Cardiac fibroblast (primary cell): ENCODE results near the gene AHRR.

Experiments
- DNase-seq, 2 donors: peaks; one replicate each; pipeline versions ENCODE4 v3.0.0 to v3.0.0-alpha.2; 2010; ENCODE audit warnings: low read depth in 2 of 2
- H3K4me3 ChIP-seq, 2 donors: replicated peaks in 1 of 2; 1 replicate in 1 of 2; 2 replicates in 1 of 2; pipeline ENCODE4 v1.5.1; 2011; ENCODE audit warnings: low read depth in 2 of 2, low read length in 2 of 2, mild to moderate bottlenecking in 2 of 2, moderate library complexity in 1 of 2
- TF ChIP-seq, protein P1 (sequence below): IDR thresholded peaks from one replicate; pipeline ENCODE4 v1.5.1; 2011; ENCODE audit warnings: low read depth, mild to moderate bottlenecking, low read length, inconsistent platforms

The AHRR gene

DNA sequence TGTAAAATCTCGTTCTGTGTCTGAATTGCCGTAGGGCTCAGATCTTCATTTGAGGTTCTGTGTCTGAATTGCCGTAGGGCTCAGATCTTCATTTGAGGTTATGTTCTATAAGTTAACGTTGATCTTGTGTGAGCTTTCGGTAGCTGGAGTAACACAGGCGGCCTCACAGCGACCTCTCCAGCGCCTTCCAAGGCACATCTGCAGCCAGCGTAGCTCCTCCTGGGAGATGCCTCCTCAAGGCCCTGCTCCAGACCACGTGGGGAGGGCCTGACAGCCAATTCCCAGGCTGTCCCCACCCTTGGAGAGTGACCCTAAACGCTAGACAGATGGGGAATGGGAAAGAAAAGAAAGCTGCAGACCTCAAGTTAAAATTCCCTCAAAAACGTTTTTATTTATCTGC, 8.7 kb upstream of the AHRR start:
- no peak overlapping the region for H3K4me3 ChIP-seq
- DNase-seq: no peak
- TF ChIP-seq, protein P1, sequence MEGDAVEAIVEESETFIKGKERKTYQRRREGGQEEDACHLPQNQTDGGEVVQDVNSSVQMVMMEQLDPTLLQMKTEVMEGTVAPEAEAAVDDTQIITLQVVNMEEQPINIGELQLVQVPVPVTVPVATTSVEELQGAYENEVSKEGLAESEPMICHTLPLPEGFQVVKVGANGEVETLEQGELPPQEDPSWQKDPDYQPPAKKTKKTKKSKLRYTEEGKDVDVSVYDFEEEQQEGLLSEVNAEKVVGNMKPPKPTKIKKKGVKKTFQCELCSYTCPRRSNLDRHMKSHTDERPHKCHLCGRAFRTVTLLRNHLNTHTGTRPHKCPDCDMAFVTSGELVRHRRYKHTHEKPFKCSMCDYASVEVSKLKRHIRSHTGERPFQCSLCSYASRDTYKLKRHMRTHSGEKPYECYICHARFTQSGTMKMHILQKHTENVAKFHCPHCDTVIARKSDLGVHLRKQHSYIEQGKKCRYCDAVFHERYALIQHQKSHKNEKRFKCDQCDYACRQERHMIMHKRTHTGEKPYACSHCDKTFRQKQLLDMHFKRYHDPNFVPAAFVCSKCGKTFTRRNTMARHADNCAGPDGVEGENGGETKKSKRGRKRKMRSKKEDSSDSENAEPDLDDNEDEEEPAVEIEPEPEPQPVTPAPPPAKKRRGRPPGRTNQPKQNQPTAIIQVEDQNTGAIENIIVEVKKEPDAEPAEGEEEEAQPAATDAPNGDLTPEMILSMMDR: no peak

GRCh38 chr5:313265-313664, 8.2 kb upstream of the AHRR start:
- H3K4me3 ChIP-seq: no peak overlapping the region
- TF ChIP-seq, protein P1: no peak
- DNase-seq: no peak

GRCh38 chr5:313806-314376, 7.6 kb upstream of the AHRR start:
- no peak for DNase-seq
- TF ChIP-seq, protein P1: no peak
- H3K4me3 ChIP-seq: no peak overlapping the region

- DNase-seq: no peak
- H3K4me3 ChIP-seq: no peak overlapping the region
- TF ChIP-seq, protein P1: no peak
Measured at GRCh38 chr5:314676-315487, 6.6 kb upstream of the AHRR start.

GRCh38 chr5:315488-316209, 5.9 kb upstream of the AHRR start:
- TF ChIP-seq, protein P1: no peak
- no peak overlapping the region for H3K4me3 ChIP-seq
- DNase-seq: no peak

- DNase-seq: no peak
- TF ChIP-seq, protein P1: no peak
- no peak overlapping the region for H3K4me3 ChIP-seq
Measured at GRCh38 chr5:316210-317085, 5.1 kb upstream of the AHRR start.
